Lung (tissue), 12 donors: Measurements from ENCODE around the gene AFF1. TPM values are rescaled to one million over a fixed set of nuclear protein-coding genes. Genes with fewer than 3 reads are reported as not detected.

Experiments
- ATAC-seq: fragments of 200-7000 bp; cut with Tn5 transposase; one replicate; pipeline ENCODE4 v1.9.1; 2020; ENCODE audit warnings: moderate number of reproducible peaks; ENCODE audit not compliant: insufficient read depth, low FRiP score
- DNase-seq, 3 donors: peaks; one replicate each; pipeline ENCODE4 v3.0.0-alpha.2; 2013 to 2017
- H3K27ac ChIP-seq, 2 donors: one replicate each; pipeline ENCODE4 v1.5.1; 2013; ENCODE audit warnings: mild to moderate bottlenecking in 2 of 2, moderate library complexity in 2 of 2, control low read depth in 1 of 2, inconsistent platforms in 1 of 2, low read depth in 1 of 2, low read length in 1 of 2
- H3K27me3 ChIP-seq, 3 donors: one replicate each; pipeline ENCODE4 v1.5.1; 2013; ENCODE audit warnings: low read length in 2 of 3; ENCODE audit not compliant: control insufficient read depth in 3 of 3, insufficient read depth in 3 of 3
- H3K36me3 ChIP-seq, 4 donors: one replicate each; pipeline ENCODE4 v1.5.1; 2013; ENCODE audit warnings: low read length in 4 of 4, mild to moderate bottlenecking in 1 of 4, moderate library complexity in 1 of 4; ENCODE audit not compliant: control insufficient read depth in 4 of 4, insufficient read depth in 4 of 4
- H3K4me1 ChIP-seq, 5 donors: one replicate each; pipeline ENCODE4 v1.5.1; 2013; ENCODE audit warnings: low read length in 5 of 5, mild to moderate bottlenecking in 2 of 5, moderate library complexity in 1 of 5; ENCODE audit not compliant: control insufficient read depth in 5 of 5, insufficient read depth in 5 of 5
- H3K4me3 ChIP-seq: one replicate; pipeline ENCODE4 v1.5.1; 2013; ENCODE audit warnings: mild to moderate bottlenecking, control low read depth, moderate library complexity
- H3K9ac ChIP-seq, 2 donors: one replicate each; pipeline ENCODE4 v1.5.1; 2013; ENCODE audit warnings: low read length in 2 of 2, control low read depth in 1 of 2; ENCODE audit not compliant: insufficient read depth in 1 of 2
- H3K9me3 ChIP-seq, 4 donors: one replicate each; pipeline ENCODE4 v1.5.1; 2013; ENCODE audit warnings: low read length in 3 of 4, mild to moderate bottlenecking in 1 of 4, moderate library complexity in 1 of 4; ENCODE audit not compliant: control insufficient read depth in 4 of 4, insufficient read depth in 3 of 4
- WGBS, 2 donors: extraction: QIAGEN DNeasy Blood & Tissue Kit; methylation state at CpG; one replicate each; pipeline ENCODE4 v1.1.7; 2013; 5-methylcytosine and 5-hydroxymethylcytosine counted together
- polyA plus RNA-seq, 2 donors: library from polyadenylated mRNA; stranded (reverse); fragments of 200-250 nt; gene quantifications; one replicate each; pipeline ENCODE4 v1.2.1, GENCODE V29; 2013
- total RNA-seq, 2 donors: library from RNA; depleted of rRNA in 1 of 2; stranded (reverse); fragments of >200 nt in 1 of 2; gene quantifications; one replicate each; pipeline ENCODE4 v1.2.1, GENCODE V29; 2014 to 2021
- TF ChIP-seq, protein P1 (sequence below): IDR thresholded peaks from 2 replicates; pipeline ENCODE4 v1.5.1; 2012; ENCODE audit warnings: mild to moderate bottlenecking; ENCODE audit errors: control extremely low read depth, extremely low read depth
- donor health status: control.
- donor health status: control.
- donor health status: Bipolar disorder and iron deficiency.
- donor health status: healthy.
- donor health status: DM: yes; HTN: yes; CAD: no.

AFF1 gene
- total and polyA plus RNA-seq, 4 donors = 9.5 to 79.0 (median 35.8) TPM

GRCh38 chr4:86999136-86999643 is 64.4 kb downstream of the AFF1 start:
- ATAC-seq (no peak), DNase-seq (no peak)
- Histone ChIP-seq H3K27ac (no peak overlapping the region), H3K4me1 (peaks cover 4 to 27% (median 5%) of the 10 kb centered on the region in 5 donors), H3K36me3 (peaks cover 0 to 1% (median 0%) of the 10 kb centered on the region in 4 donors), H3K9me3 (no peaks in the 10 kb centered on the region), H3K9ac (no peak overlapping the region), H3K4me3 (no peak overlapping the region), H3K27me3 (no peaks in the 10 kb centered on the region)
- 45 to 51% methylated on average over 1 of the region's 1 CpG for whole genome bisulfite sequencing, 2 donors
- TF ChIP-seq, protein P1, sequence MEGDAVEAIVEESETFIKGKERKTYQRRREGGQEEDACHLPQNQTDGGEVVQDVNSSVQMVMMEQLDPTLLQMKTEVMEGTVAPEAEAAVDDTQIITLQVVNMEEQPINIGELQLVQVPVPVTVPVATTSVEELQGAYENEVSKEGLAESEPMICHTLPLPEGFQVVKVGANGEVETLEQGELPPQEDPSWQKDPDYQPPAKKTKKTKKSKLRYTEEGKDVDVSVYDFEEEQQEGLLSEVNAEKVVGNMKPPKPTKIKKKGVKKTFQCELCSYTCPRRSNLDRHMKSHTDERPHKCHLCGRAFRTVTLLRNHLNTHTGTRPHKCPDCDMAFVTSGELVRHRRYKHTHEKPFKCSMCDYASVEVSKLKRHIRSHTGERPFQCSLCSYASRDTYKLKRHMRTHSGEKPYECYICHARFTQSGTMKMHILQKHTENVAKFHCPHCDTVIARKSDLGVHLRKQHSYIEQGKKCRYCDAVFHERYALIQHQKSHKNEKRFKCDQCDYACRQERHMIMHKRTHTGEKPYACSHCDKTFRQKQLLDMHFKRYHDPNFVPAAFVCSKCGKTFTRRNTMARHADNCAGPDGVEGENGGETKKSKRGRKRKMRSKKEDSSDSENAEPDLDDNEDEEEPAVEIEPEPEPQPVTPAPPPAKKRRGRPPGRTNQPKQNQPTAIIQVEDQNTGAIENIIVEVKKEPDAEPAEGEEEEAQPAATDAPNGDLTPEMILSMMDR = no peak

DNA sequence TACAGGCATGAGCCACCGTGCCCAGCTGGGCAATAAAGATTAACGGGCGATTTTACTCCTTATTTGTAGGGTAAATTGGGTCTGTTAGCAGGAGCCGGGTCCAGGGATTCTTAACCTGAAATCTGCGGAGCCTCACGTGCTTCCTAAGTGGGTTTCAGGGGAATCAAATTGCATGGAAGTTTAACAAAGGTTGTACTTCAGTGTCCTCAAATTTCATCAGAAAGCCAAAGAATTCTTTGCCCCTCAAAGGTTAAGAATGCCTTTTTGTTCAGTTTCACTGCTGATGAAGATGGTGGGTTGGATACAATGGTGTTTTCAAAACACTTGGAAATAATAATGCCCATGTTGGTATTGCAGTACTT is 67.9 kb downstream of the AFF1 start:
- Histone ChIP-seq H3K9ac (no peak overlapping the region), H3K27ac (no peak overlapping the region), H3K36me3 (peaks cover 0 to 5% (median under 1%) of the 10 kb centered on the region in 4 donors), H3K4me3 (no peak overlapping the region), H3K27me3 (no peaks in the 10 kb centered on the region), H3K4me1 (peaks cover 5 to 41% (median 14%) of the 10 kb centered on the region in 5 donors), H3K9me3 (peaks cover 0 to 4% (median 0%) of the 10 kb centered on the region in 4 donors)
- no peak for ATAC-seq
- 92 to 93% methylated on average over 6 of the region's 6 CpGs for WGBS, 2 donors
- TF ChIP-seq, protein P1 = no peak
- DNase-seq = no peak

GRCh38 chr4:87003266-87003665 is 68.5 kb downstream of the AFF1 start:
- H3K9ac ChIP-seq = no peak overlapping the region
- no peak overlapping the region for H3K4me3 ChIP-seq
- ATAC-seq (no peak), DNase-seq (no peak)
- TF ChIP-seq, protein P1 = no peak
- H3K36me3 ChIP-seq = peaks cover 0 to 5% (median under 1%) of the 10 kb centered on the region in 4 donors
- WGBS, 2 donors = 98% methylated on average over 2 of the region's 2 CpGs
- H3K27me3 ChIP-seq = no peaks in the 10 kb centered on the region
- H3K4me1 ChIP-seq = peaks cover 8 to 45% (median 14%) of the 10 kb centered on the region in 5 donors
- H3K27ac ChIP-seq = no peak overlapping the region
- H3K9me3 ChIP-seq = peaks cover 0 to 4% (median 0%) of the 10 kb centered on the region in 4 donors

DNA sequence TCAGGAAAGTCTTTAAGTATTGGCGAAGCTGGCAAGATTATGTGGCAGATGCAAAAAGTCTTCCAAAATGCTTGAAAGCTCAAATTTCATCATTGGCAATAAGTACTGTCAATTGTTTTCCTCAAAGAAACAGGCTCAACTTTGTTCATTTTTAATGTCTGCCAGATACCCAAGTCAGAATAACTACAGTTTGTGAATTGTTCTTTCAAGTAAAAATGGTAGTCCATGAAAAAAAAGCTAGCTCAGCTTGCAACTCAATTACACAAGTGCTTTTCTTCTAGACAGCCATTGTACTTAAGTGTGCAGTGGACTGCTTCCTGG is 70.5 kb downstream of the AFF1 start:
- no peaks in the 10 kb centered on the region for H3K27me3 ChIP-seq
- 86 to 90% methylated on average over 1 of the region's 1 CpG for WGBS, 2 donors
- H3K9me3 ChIP-seq = peaks cover 0 to 4% (median 0%) of the 10 kb centered on the region in 4 donors
- DNase-seq (no peak), ATAC-seq (no peak)
- peaks cover 0 to 5% (median under 1%) of the 10 kb centered on the region in 4 donors for H3K36me3 ChIP-seq
- H3K27ac ChIP-seq = peak overlapping the region in 1 of 2 donors; percentile 97
- peak overlapping the region in 1 of 2 donors; percentile 98 for H3K9ac ChIP-seq
- TF ChIP-seq, protein P1 = no peak
- no peak overlapping the region for H3K4me3 ChIP-seq
- H3K4me1 ChIP-seq = peaks cover 6 to 52% (median 19%) of the 10 kb centered on the region in 5 donors
